GM18508 (cell line): ENCODE results near the gene MAN1B1.
"Not testable (repeated sequence)": the region's sequence is repeated elsewhere in the genome, so short reads cannot be mapped to it uniquely, and the experiment has no call there.

ENCODE experiments used
- ATAC-seq: cut with Tn5 transposase; IDR thresholded peaks from one replicate; pipeline ENCODE4 v1.9.1; 2021; ENCODE audit warnings: moderate number of reproducible peaks; ENCODE audit not compliant: insufficient read depth, unreplicated experiment

The MAN1B1 gene

GRCh38 chr9:137108608-137109249 is 21.9 kb downstream of the MAN1B1 start:
- no peak for ATAC-seq

GRCh38 chr9:137109250-137110146 is 22.7 kb downstream of the MAN1B1 start:
- ATAC-seq: no peak

GRCh38 chr9:137110147-137110910 is 23.5 kb downstream of the MAN1B1 start:
- ATAC-seq: no peak

GRCh38 chr9:137110911-137111787 is 24.4 kb downstream of the MAN1B1 start:
- no peak for ATAC-seq

- no peak for ATAC-seq
Measured at GRCh38 chr9:137111788-137112563, 25.2 kb downstream of the MAN1B1 start.

- no peak for ATAC-seq
Measured at GRCh38 chr9:137112564-137113384, 26.0 kb downstream of the MAN1B1 start.

GRCh38 chr9:137113385-137114159 is 26.8 kb downstream of the MAN1B1 start:
- no peak for ATAC-seq

- no peak for ATAC-seq
Measured at GRCh38 chr9:137114220-137114612, 27.4 kb downstream of the MAN1B1 start.

- ATAC-seq: no peak
Measured at GRCh38 chr9:137114613-137115393, 28.0 kb downstream of the MAN1B1 start, which contains the start of gene DPP7. TSS of gene DPP7 (minus strand) at chr9:137114733. CDS start at chr9:137114713, 20 bp downstream.

GRCh38 chr9:137115394-137116026 is 28.7 kb downstream of the MAN1B1 start:
- no peak for ATAC-seq

- no peak for ATAC-seq
Measured at GRCh38 chr9:137116027-137116507, 29.3 kb downstream of the MAN1B1 start.

- ATAC-seq: no peak
Measured at GRCh38 chr9:137116728-137117127, 29.9 kb downstream of the MAN1B1 start.

GRCh38 chr9:137117269-137117731 is 30.5 kb downstream of the MAN1B1 start:
- no peak for ATAC-seq

- ATAC-seq: not testable (repeated sequence)
Measured at GRCh38 chr9:137118092-137118603, 31.4 kb downstream of the MAN1B1 start.

GRCh38 chr9:137121927-137122795 is 35.4 kb downstream of the MAN1B1 start:
- ATAC-seq: not testable (repeated sequence)
